ENCODE data around the gene KCNA3.

KCNA3 gene

GRCh38 chr1:110639724-110640386 lies 34.9 kb downstream of the KCNA3 start:
- DNase-seq (ENCODE audit: low read depth in 2 of 2): no peak

- no peak for DNase-seq (ENCODE audit: low read depth in 2 of 2)
Measured at GRCh38 chr1:110638556-110638955, 36.2 kb downstream of the KCNA3 start.

DNA sequence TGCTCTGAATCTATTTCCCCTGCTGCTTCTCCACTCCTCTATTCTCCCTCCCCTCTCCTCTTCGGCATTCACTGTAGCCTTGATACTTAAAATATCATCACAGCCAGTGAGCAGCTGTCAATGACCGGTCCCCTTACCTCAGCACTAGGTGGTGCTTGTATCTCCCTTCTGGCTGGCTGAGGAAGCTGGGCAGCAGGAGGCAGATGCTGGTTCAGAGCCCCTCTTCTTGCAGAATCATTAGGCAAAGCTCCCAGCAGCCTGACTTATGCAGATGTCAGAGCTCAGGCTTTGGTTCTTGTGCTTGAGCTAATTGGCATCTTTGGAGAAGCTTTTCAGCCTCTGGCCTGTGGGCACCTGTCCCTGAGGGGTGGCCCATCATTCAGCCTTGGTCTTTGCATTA lies 36.7 kb downstream of the KCNA3 start:
- DNase-seq (ENCODE audit: low read depth in 2 of 2): no peak

DNA sequence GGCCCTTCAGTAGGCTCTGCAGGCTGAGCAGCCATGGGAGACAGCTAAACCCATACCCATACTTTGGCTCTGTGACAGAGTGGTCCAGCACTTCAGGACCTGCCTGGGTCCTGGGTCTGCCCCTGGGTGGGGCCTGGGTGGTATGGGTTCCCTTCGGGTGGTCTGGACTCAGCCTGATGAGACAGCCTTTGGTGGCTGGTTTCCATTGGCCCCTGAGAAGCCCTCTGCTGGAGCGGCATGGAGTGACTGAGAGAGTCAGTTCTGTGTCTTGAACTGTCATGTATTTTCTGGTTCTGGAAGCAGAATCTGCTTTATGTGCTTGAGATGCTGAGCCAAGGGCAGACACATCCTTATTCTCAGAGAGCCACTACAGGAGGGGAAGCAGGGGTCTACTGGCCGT lies 37.3 kb downstream of the KCNA3 start:
- no peak for DNase-seq (ENCODE audit: low read depth in 2 of 2)

GRCh38 chr1:110636149-110636935 lies 38.4 kb downstream of the KCNA3 start:
- DNase-seq (ENCODE audit: low read depth in 2 of 2): no peak

DNA sequence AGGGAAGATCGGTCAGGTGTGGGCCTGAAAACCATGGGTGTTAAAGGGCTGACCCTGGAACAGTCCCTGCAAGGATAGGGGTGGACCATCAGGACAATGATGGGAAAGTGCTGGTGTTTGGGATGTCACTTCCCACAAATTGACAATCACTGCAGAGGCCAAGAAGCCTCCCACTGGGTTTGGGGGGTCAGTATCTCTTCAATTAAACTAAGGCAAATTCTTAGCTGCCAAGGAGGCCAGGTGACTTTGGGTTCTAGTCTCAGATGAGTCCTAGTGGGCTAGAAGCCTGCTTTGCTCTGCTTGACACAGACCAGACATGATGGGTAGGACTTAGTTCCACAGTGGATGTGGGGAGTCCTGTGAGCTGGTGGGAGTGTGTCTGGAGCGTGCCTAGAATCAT lies 39.3 kb downstream of the KCNA3 start:
- DNase-seq (ENCODE audit: low read depth in 2 of 2): no peak

- DNase-seq (ENCODE audit: low read depth in 2 of 2): no peak
Measured at GRCh38 chr1:110634455-110635311, 40.1 kb downstream of the KCNA3 start.

DNA sequence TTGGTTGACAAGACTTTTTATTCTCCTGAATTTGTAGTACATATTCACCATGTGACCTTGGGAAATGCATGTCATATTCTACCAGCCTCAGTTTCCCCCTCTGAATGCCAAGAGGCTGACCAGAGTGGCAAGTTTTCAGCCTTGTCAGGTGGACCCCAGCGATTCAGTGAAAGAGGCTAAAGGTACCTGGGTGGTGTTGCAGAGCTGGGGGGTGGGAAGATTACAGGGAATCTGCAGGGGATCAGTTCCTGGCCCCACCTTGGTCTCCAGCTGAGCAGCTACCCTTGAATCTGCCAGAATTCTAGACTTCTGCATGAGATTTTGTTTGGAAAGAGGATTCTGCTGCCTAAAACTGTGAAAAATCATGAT lies 40.7 kb downstream of the KCNA3 start:
- DNase-seq (ENCODE audit: low read depth in 2 of 2): no peak

DNA sequence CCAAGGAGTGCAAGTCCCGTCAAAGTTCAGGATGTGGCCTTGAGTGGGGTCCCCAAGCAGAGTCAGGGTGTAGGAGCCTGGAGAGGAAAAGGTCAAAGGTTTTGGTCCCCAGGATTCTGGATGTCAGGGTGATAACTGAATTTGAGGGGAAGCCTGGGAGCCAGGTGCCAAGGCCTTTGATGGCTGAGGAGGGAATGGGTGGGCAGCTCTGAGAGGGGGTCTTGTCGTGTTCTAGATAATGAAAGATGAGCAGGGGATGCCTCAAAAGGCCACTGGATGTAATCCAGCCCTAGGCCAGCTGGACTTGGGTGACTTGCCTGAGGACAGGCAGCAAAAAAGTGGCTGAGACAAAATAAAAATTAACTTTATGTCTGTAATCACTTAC lies 41.1 kb downstream of the KCNA3 start:
- no peak for DNase-seq (ENCODE audit: low read depth in 2 of 2)

DNA sequence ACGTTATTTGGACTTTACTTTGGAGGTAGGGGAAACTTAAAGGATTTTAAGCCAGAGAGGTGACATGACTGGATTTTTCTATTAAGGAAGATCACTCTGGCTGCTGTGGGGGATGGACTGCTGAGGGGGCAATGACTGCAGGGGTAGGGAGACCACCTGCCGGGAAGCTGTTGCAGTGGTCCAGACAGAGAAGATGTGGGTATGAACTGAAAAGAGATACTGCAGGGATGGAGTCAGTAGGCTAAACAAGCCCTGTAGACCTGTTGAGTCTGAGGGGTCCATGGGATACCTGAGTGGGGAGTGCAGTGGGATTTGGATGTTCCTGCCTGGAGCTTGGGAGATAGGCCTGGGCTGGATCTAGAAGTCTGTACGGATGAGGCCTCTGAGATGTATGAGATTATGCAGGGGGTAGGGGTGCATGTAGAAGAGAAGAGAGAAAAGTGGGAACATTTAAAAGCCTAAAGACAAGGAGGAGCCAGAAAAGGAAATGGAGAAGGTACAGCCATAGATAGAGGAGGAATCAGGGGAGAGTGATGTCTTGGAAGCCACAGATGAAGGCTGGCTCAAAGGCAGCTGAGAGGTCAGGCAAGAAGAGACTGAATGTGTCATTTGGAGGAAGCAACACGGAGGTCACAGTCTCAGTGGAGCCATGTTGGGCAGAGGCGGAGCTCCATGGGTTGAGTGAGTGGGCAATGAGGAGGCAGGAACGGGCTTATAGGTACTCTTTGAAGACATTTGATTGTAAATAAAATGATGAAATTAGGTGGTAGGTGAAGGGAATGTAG lies 42.7 kb downstream of the KCNA3 start:
- DNase-seq (ENCODE audit: low read depth in 2 of 2): no peak

- DNase-seq (ENCODE audit: low read depth in 2 of 2): peak; percentile 10 to 15
Measured at GRCh38 chr1:110630839-110631663, 43.7 kb downstream of the KCNA3 start.

DNA sequence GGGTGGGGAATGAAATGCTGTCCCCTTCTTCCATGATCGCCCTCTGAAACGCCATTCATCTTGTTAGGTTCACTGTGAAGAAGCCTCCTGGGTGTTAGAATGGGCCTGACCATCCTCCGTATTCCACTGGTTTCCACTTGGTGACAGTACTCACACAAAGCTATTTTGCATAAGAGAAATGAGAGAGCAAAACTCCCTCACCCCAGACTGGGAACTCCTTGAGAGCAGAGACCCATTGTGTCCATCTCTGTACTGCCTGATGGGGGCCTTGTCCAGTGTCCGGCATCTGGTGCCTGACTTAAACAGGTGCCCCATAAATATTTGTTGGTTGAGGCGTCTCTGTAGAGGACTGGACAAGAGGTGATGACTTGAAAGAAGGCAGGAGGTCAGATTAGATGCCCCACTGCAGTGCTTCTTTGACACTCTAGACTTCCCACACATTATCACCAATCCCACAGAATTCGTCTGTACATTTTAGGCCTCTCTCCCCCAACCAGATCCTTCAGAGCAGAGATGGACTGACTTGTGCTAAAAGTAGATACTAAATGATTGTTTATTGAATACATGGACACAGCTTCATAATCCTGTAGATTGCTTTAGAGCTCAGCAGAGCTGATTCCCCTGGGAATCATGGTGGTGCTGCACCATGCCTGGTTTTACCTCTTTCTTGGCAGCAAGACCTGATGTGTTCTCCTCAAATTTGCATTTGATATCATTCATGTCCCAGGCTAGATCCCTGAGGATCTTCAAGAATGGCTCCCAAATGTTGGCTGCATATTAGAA lies 46.2 kb downstream of the KCNA3 start:
- no peak for DNase-seq (ENCODE audit: low read depth in 2 of 2)

- DNase-seq (ENCODE audit: low read depth in 2 of 2): no peak
Measured at GRCh38 chr1:110627764-110628163, 47.0 kb downstream of the KCNA3 start.

DNA sequence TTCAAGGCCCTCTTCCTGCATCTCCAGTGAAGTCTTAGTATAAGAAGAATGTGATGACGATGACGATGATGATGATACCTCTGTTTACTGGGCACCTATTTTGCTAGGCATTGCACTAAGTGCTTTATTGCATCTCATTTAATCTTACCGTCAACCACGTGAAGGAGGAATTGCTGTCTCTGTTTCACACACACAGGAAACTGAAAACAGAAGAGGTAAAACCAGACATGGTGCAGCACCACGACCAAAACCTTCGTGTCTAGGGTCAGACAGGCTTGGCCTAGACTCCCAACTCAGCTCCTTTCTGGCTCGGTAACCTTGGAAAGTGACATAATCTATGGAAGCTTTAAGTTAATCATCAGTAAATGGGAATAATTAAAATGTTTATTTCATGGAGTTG lies 47.9 kb downstream of the KCNA3 start:
- no peak for DNase-seq (ENCODE audit: low read depth in 2 of 2)
